GM12875 (cell line): ENCODE measurements around the gene BOLL.
"Not testable (repeated sequence)": the region's sequence is repeated elsewhere in the genome, so short reads cannot be mapped to it uniquely, and the experiment has no call there.

Experiments used
- H3K4me3 ChIP-seq: one replicate; pipeline ENCODE4 v1.5.1; 2011; ENCODE audit warnings: low read depth, low read length, control low read depth
- CTCF ChIP-seq: IDR thresholded peaks from 2 replicates; pipeline ENCODE4 v1.5.1; 2011; ENCODE audit warnings: low read depth, mild to moderate bottlenecking, control low read depth, inconsistent platforms, low read length, moderate library complexity, borderline replicate concordance; ENCODE audit not compliant: insufficient read depth

BOLL gene

GRCh38 chr2:197711578-197711977 lies 73.5 kb downstream of the BOLL start:
- no peak overlapping the region for H3K4me3 ChIP-seq
- TF ChIP-seq CTCF: no peak

GRCh38 chr2:197710424-197711042 lies 74.6 kb downstream of the BOLL start:
- no peak for TF ChIP-seq CTCF
- H3K4me3 ChIP-seq: no peak overlapping the region

GRCh38 chr2:197709140-197709539 lies 76.0 kb downstream of the BOLL start:
- not testable (repeated sequence) for H3K4me3 ChIP-seq

GRCh38 chr2:197708331-197708730 lies 76.8 kb downstream of the BOLL start:
- H3K4me3 ChIP-seq: no peak overlapping the region
- TF ChIP-seq CTCF: no peak

- TF ChIP-seq CTCF: peak; percentile 56; the same call in 1 of the 2 replicates
- H3K4me3 ChIP-seq: peak overlapping the region; percentile 7
Measured at GRCh38 chr2:197707316-197708213, 77.6 kb downstream of the BOLL start.

GRCh38 chr2:197706839-197707207 lies 78.3 kb downstream of the BOLL start:
- TF ChIP-seq CTCF: no peak
- peak overlapping the region; percentile 70 for H3K4me3 ChIP-seq

- peak overlapping the region; percentile 70 for H3K4me3 ChIP-seq
- TF ChIP-seq CTCF: no peak
Measured at GRCh38 chr2:197705912-197706838, 78.9 kb downstream of the BOLL start.
